DMS114 treated with DMSO at 0.1 percent for 48 hours (cell line): ENCODE results near the gene SMIM24.
A peak's percentile ranks its signal among the peaks of the same experiment; 100 is the strongest.
"Not testable (repeated sequence)": the region's sequence is repeated elsewhere in the genome, so short reads cannot be mapped to it uniquely, and the experiment has no call there.

Source experiments
- DNase-seq: peaks from one replicate; lab custom pipeline; 2025; ENCODE audit not compliant: unreplicated experiment; lab: John Stamatoyannopoulos, UW

Gene SMIM24

DNA sequence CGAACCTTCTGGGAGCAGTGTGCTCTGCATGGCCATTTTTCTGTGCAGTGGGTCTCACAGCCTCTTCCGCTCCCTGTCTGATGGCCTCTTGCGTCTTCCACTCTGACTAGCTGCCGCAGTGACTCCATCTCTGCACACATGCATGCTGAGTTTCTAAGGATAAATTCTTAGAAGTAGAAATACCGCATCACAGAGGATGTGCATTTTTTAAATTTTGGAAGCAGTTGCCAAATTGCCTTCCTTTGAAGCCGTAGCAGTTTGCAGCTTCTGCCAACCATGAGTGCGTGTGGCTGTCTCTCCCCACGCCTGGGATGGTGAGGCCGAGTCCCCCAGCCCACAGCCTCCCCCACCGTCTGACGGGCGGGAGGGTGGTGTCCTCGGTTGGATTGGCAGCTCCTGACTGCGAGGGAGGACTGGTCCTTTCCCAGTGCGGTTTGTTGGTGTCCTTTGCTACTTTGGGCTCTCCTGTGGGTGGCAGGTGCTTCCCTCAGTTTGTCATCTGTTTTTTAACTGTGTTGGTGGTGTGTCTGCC is 35.6 kb upstream of the SMIM24 start:
- DNase-seq, result no peak

DNA sequence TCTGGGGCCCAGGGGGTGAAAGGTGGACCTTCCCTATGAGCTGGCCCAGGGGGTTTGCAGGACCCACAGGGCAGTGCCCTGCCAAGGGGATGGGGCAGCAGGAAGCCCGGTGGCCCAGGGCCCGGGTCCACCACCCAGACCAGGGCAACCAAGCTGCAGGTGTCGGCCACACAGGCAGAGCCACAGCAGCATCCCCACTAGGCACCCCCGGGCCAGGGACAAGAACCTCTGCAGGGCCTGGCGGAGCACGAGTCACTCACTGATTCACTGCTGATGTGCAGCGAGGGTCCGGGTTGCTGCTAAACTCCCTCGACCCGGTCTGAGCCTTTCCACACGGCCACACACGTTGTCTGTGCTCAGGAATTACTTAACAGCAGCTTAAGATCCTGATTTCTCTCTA is 34.6 kb upstream of the SMIM24 start:
- DNase-seq, result no peak

DNA sequence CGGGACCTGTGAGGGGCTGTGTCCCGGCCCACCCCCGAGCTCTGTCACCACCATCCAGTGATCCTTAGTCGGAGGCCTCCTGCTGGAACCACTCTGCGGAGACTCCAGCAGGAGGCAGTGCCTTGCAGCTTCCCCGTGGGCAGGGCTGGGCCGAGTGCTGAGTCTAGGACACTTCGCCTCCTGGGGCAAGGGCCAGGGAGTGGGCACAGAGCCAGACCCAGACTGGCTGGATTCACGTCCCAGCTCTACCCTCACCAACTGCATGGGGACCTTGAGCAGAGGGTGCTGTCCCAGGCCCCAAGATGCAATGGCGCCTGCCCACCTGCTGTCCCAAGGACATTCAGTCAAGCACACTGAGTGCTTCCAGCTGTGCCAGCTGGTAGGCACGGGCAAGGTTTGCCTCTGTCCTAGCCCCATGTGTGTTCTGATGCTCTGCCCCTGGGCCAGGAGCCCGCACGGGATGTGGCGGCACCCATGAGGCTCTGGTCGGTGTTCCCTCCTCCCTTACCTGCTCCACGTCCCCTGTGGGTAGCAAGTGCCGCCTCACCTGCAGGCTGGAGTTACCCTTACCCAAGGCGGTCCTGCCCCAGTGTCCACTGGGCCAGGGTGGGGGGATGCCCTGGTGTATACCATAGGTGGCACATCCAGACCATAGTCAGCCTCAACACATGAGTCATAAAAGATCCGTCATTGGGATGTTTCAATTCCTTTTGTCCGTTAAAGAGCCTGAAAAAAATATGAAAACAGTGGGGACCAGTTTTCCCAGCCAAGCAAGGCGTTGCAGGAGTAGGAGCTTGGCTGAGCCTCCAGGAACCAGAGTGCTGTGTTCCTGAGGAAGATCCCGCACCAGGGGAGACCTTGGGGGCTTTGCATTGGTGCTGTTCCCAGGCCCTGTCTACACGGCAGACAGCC is 33.2 kb upstream of the SMIM24 start:
- DNase-seq, result no peak

DNA sequence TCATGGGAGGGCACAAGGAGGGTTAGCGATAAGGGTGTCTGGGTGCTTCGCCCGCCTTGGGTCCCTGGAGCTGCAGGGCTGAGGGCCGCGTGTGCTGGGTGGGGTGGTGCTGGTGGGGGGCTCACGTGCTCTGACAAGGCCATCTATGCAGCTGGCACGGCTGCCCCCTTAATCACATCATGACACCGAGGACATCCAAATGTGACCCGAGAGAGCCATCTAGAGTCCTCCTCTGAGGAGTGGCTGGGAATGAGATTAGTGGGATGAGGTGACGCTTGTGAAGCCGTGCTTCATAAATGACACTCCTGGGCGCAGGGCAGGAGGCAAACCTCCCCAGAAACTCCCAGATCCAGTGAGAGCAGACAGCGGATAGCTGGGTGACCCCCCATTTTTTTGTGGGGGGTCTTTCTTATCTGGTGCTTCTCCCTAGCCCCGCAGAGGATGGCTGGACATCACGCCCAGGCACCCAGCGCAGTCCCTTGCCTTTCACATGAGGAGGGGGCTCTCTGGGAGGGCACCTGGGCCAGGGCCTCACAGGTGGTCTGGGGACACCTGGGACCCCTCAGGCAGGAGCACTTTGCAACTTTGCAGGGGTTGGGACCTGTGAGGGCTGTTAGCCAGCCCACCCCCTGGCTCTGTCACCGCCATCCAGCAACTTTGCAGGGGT is 32.4 kb upstream of the SMIM24 start:
- DNase-seq, result no peak

DNA sequence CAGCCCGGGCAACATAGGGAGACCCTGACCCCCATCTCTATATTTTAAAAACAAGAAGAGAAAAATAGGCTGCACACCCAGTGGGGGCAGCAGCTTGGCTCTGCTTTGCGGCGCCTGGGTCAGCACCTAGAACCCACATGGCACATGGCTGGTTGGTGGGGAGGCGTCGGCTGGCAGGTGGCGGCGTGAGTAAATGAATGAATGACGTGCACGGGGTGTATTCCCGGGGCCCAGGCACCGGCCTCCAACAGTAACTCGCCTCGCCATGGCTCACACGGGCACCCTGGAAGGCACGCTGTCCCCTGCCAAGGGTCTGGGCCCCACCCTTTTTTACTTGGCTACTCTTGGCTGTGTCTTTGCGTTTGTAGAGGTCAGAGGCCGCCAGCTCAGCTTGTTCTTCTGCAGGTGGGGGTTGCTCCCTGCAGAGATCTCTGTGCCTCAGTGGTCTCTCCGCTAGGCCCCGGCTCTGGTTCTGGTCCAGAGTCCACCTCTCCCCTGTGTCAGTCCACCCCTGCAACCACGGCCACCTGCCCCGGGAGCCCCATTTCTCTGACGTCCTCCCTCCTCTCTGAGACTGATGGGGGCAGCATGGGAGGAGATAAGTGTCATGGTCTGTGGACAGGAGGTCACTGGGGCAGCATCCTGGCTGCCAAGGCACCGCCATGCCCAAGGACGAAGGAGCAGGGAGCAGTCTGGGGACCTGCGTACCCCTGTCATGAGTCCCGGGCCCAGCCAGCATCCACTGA is 31.4 kb upstream of the SMIM24 start:
- DNase-seq, result no peak

DNA sequence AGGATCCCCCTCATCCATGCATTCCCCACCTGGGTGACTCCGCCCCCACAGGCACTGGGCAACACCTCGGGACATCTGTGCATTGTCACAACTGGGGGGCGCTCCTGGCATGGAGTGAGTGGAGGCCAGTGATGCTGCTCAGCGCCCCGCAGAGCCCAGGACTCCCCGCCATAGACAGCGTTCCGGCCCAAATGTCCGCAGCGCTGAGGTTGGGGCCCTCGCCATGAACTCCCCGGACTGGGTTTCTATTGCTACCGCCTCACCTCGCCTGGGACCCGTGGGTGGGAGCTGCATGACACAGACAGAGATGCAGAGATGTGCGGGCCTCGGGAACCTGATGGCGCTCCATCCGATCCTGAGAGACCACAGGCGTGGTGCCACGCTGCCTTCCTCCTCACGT is 30.4 kb upstream of the SMIM24 start:
- DNase-seq, result no peak

DNA sequence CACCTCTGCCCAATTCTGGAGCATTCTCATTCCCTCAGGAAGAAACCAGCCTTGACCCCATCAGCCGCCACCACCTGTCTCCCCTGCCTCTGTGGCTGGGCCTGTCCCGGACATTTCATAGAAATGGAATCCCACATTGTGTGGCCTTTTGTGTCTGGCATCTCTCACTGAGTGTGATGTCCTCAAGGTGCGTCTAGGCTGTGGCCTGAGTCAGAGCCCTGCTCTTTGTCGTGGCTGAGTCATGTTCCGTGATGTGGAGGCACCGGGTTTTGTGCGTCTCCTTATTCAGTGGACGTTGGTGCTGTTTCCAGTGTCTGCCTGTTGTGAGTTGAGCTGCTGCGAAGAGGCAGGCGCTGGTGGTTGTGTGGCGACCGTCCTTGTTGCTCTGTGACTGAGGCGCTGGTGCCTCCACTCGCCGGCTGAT is 29.3 kb upstream of the SMIM24 start:
- DNase-seq, result no peak

DNA sequence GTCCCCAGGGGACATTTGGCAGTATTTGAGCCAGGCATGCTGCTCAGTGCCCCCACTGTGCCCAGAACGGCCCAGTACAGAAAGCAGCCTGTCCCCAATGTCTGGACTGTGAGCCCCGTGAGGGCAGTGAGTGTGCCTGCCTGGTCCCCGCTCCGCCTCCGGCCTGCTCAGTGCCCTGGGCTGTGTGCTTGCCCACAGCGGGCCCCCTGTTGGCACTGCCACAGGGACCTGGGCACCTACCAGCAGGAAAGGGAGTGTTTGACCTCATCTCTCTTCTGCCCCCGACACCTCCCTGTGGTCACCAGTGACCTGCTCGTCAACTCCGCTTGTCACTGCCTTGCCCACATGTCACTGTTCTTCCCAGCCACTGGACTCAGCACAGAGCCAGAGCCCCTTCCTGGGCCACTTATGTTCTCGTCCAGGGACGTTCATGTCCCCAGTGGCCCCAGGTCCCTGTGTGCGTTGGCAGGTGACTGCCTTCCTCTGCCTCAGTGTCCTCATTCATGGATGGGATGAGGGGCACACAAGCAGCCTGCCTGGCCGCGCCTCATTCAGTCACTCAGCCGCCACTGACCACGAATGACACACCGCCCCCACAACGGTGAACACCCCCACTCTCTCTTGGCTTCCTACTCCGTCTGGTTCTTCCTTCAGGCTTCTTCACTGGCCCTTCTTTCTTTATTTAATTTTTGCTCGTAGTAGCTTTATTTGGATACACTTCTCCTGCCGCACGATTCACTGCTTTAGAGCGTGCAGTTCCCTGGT is 28.6 kb upstream of the SMIM24 start:
- DNase-seq, result no peak

DNA sequence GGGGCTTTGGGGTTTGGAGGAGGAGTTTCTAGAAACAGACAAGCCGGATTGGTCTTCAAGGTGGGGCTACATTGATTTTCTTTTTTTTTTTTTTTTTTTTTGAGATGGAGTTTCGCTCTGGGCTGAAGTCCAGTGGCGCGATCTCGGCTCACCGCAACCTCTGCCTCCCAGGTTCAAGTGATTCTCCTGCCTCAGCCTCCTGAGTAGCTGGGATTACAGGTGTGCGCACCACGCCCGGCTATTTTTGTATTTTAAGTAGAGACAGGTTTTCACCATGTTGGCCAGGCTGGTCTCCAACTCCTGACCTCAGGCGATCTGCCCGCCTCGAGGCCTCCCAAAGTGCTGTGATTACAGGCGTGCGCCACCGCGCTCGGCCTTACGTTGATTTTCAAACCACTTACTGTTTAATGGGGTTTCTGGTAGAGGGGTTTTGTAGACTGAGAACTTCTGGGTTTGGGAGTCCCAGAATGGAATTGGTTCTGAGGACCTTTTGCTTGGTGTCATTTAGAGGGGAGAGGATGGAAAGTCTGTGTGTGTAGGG is 27.9 kb upstream of the SMIM24 start:
- not testable (repeated sequence) for DNase-seq

DNA sequence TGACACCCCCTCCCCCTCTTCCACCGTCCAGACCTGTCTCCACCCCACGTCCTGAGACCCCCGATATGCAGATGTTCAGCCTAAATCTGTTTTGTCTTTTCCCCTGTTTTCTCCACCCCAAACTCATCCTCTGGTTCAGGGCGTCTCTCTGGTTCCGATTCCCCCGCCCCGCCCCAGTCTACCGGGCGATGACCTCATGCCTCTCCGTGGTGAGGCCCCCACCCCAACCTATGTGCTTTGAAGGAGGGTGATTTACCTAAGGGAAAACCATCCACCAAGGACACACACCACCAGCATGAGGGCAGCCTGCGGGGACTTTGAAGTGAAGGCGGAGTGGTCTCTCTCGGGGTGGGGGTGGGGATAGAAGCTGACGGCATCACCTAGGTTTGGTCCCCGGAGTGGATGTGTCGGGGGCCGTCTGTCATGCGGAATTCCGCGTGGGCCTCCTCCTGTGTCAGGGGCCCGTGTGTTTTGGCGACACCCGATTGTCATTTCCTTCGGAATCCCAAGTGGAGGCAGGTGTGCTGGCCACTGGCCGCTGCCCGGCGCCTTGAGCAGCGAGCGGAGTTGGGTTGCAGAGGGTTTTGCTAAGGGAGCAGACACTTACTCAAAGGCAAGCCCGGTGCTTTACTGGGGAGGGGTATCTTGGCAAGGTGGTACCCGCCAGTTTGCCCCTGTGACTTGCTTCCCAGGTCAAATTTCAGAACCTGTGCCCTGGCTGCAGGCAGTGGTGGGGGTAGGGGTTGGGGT is 27.2 kb upstream of the SMIM24 start:
- DNase-seq, result no peak

DNA sequence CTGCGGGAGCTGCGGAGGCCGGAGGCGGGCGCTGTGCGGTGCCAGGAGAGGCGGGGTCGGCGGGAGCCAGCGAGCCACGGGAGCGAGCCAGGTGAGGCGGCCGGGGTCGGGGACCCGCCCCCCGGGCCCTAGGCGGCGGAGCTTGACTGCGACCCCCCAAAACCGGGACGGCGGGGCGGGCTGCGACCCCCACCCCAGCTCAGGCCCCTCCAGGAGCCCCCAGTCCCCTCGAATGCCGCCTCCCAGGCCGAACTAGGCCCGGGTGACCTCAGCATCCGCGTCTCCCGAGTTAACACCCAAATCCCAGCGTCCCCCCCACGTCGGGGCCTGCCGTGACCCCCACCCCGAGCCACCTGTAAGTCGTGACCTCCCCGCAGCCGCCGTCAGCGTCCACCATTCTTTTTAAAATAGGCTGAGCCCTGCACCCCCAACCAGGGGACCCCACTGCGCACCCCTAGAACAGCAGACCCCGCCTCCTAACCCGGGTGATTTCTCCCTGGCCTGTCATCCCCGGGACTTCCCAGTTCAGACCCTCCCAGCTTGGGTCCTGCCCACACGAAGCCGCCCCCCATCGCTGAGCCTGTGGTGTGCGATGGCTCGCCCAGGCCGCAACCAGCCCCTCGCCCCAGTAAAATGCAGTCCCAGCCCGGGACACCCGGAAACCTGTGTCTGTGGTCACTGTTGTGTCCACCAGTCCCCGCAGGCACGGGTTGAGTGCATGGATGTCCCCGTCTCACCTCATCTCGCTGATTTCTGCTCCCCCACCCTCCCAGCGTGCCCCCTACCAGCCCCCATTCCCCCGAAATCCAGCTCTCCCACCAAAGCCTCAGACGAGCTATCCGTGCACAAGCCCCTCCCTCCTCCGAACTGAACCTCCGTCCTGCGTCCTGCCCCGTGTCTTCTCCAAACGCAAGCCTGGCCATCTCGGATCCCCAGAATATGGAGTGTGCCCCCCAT is 26.3 kb upstream of the SMIM24 start:
- no peak for DNase-seq

DNA sequence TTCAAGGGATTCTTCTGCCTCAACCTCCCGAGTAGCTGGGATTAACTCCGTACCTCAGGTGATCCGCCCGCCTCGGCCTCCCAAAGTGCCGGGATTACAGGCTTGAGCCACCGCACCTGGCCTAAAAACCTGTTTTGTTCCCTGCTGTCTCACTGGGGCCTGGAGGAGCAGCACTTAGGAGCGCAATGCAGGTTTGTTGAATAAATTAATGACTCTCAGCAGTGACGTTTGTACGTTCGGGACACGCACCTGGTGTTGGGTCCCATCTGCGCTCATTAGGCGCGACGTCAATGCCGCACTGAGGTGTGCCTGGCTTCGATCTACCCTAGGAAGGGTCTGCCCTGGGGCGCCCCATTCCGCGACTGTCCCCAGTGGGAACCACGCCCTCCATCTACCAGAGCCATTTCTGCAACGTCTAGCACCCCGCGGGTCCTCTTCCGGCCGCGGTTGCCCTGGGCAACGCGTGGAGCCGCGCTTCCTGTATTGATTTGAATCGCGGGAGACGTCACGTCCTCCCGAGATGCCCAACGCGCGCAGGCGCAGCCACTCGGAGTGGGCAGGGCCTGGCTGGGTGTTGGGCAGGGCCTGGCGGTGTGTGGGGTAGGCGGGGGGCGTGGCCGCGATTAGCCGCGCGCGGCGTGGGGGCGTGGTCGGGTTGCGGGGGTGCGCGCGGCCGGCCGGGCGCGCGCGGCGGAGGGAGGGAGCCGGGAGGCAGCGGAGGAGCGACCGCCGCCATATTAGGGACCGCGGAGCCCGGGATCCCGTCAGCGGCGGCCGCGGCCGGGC is 25.5 kb upstream of the SMIM24 start, which contains the start of gene FZR1:
Gene FZR1 (plus strand): TSS at position 714 of the 786 bp plus-strand sequence. CDS start 16,679 bp downstream, outside the sequence.
- peak; percentile 80 for DNase-seq

DNA sequence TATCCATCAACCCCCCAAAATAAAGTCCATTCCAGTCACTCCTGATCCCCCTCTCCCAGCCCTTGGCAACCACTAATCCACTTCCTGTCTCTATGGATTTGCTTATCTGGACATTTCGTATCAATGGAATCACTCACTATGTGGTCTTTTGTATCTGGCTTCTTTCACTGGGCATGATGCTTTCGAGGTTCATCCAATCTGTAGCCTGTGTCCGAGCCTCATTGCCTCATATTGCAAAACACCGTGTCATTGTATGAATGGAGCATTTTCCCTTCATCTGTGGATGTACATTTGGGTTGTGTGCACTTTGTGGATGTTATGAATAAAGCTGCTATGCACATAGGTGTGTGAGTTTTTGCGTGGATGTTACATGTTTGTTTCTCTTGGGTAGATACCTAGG is 24.4 kb upstream of the SMIM24 start:
- DNase-seq, result no peak

DNA sequence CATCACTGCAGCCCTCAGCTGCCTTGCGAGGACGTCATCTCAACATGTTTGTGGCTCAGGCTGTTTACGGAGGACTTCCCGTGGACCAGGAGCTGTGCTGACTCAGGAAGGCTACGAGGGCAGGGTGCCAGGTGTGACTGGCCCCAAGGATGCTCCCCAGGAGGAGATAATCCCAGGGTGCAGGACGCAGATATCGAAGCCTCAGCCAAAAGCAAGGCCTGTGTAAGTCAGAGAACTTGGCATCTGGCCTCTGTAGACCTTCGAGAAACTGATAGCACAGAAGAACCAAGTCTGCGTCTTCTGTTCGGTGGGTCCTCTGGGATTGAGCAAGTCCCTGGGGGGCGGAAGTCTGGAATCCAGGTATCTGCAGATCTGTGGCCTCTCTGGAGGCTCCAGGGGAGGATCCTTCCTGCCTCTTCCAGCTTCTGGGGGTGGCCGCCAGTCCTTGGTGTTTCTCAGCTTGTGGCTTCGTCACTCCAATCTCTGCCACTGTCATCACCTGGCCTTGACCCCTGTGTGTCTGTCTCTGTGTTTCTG is 22.8 kb upstream of the SMIM24 start:
- no peak for DNase-seq

DNA sequence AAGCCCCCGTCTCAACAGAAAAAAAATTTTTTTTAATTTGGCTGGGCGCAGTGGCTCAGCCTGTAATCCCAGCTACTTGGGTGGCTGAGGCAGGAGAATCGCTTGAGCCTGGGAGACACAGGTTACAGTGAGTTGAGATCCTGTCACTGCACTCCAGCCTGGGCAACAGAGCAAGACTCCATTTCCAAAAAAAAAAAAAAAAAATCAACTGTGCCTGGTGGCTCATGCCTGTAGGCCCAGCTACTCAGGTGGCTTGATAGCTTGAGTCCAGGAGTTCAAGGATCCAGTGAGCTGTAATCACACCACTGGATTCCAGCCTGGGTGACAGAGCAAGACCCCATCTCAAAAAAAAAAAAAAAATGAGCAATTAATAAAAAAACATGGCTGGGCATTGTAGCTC is 21.5 kb upstream of the SMIM24 start:
- DNase-seq, result no peak

DNA sequence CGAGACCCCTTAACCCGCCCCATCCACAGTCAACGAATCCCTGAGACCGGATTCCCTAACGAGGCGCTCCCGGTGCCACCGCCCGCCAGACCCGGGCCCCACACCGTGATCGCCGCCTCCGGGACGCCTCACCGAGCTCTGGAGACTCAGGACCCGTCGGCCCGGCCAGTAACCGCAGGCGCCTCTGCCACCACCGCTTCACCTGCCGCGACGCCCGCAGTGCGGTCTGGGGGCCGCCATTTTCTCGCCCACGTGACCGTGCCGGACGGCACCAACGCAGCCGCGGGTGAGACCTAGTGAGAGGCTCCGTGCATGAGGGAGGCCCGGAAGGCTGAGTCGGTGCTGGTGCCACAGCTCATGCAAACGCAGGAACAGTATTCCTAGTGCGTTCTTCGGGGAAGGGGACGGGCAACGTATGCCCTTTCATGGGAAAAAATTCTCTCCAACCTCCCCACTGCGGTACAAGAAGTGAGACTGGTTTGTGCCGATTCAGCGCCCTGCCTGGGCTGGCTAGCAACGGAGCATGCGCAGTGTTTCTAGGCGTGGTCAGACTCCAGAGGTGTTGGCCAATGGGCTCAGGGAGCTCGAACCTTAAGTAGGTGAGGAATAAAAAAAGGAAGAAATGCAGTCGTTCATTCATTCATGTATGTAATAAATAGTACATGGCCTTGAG is 20.2 kb upstream of the SMIM24 start, which contains the start of gene DOHH:
Gene DOHH (minus strand): TSS at position 246 of the 673 bp plus-strand sequence. CDS start 3,860 bp downstream, outside the sequence.
- DNase-seq, result peak; percentile 88
